Mononuclear cell (primary cell): ENCODE measurements around the gene CCDC57. TPM values are rescaled to one million over a fixed set of nuclear protein-coding genes. Genes with fewer than 3 reads are reported as not detected.
"Not testable (repeated sequence)": the region's sequence is repeated elsewhere in the genome, so short reads cannot be mapped to it uniquely, and the experiment has no call there.

Experiments
- H3K27me3 ChIP-seq: 2 replicates; pipeline ENCODE4 v1.6.0; 2011; ENCODE audit warnings: low read length, control low read depth; ENCODE audit not compliant: insufficient read depth
- H3K4me1 ChIP-seq: 2 replicates; pipeline ENCODE4 v1.5.1; 2011; ENCODE audit warnings: mild to moderate bottlenecking, low read length, control low read depth; ENCODE audit not compliant: insufficient read depth
- H3K4me3 ChIP-seq: 2 replicates; pipeline ENCODE4 v1.5.1; 2011; ENCODE audit warnings: mild to moderate bottlenecking, low read length, moderate library complexity
- H3K9me3 ChIP-seq: 2 replicates; pipeline ENCODE4 v1.5.1; 2011; ENCODE audit warnings: low read depth, mild to moderate bottlenecking, control low read depth, low read length
- total RNA-seq: library from RNA; depleted of rRNA; stranded (reverse); fragments of >200 nt; gene quantifications from one replicate; pipeline ENCODE4 v1.2.3, GENCODE V29; 2012

Gene CCDC57
- total RNA-seq, 1 donor, result 36.6 TPM

DNA sequence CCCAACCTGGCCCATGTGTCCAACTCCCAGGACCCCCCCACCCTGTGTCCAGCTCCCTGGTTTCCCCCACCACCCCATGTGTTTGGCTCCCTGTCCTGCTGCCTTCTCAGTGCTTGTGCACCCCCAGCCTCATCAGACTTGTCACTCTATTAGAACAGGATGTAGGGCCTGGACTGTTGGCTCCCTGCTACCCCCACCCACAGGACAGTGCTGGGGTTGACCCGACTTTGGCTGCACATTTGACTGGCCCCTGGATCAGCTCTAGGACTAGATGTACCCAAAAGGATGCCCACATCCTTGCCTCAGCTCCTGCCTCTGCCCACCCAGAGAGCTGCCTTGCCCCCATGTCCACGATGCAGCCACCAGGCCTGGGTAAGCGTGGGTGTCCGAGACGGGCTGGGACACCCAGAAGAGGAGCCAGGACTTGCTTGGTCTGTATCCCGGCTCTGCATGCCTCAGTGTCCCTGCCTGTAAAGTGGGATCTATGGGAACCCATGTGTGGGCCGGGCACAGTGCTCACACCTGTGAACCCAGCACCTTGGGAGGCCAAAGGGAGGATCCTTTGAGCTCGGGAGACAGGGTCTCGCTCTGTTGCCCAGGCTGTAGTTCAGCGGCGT is 1.5 kb upstream of the CCDC57 start:
- Histone ChIP-seq H3K9me3 (no peaks in the 10 kb centered on the region), H3K27me3 (no peaks in the 10 kb centered on the region), H3K4me1 (peaks cover 74% of the 10 kb centered on the region), H3K4me3 (no peak overlapping the region)

- Histone ChIP-seq H3K4me1 (peaks cover 67% of the 10 kb centered on the region), H3K4me3 (peak overlapping the region; percentile 55), H3K9me3 (no peaks in the 10 kb centered on the region), H3K27me3 (no peaks in the 10 kb centered on the region)
These were observed 789 bp upstream of the CCDC57 start for GRCh38 chr17:82213251-82214011.

DNA sequence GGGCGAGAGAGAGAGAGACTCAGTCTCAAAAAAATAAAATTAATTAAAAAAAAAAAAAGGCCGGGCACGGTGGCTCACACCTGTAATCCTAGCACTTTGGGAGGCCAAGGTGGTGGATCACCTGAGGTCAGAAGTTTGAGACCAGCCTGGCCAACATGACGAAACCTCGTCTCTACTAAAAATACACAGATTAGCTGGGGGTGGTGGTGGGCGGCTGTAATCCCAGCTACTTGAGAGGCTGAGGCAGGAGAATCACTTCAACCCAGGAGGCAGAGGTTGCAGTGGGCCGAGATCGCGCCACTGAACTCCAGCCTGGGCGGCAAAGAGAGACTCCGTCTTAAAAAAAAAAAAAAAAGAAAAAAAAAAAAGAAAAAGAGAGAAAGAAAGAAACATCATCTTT is 2.0 kb downstream of the CCDC57 start:
- not testable (repeated sequence) for H3K27me3 ChIP-seq, H3K9me3 ChIP-seq
- peaks cover 54% of the 10 kb centered on the region for H3K4me1 ChIP-seq

GRCh38 chr17:82205720-82206508 is 6.7 kb downstream of the CCDC57 start:
- H3K4me1 ChIP-seq, result peaks cover 29% of the 10 kb centered on the region
- H3K9me3 ChIP-seq, result no peaks in the 10 kb centered on the region
- H3K4me3 ChIP-seq, result no peak overlapping the region
- H3K27me3 ChIP-seq, result no peaks in the 10 kb centered on the region

More for the DNA sequence above, 2.0 kb downstream of the CCDC57 start:
- not testable (repeated sequence) for H3K4me3 ChIP-seq

GRCh38 chr17:82204831-82205719 is 7.6 kb downstream of the CCDC57 start:
- H3K4me1 ChIP-seq, result peaks cover 35% of the 10 kb centered on the region

GRCh38 chr17:82203920-82204319 is 8.7 kb downstream of the CCDC57 start:
- Histone ChIP-seq H3K4me3 (no peak overlapping the region), H3K27me3 (no peaks in the 10 kb centered on the region), H3K9me3 (no peaks in the 10 kb centered on the region), H3K4me1 (peaks cover 41% of the 10 kb centered on the region)

More at GRCh38 chr17:82204831-82205719, 7.6 kb downstream of the CCDC57 start:
- no peaks in the 10 kb centered on the region for H3K9me3 ChIP-seq
- no peaks in the 10 kb centered on the region for H3K27me3 ChIP-seq
- H3K4me3 ChIP-seq, result no peak overlapping the region

GRCh38 chr17:82202981-82203380 is 9.7 kb downstream of the CCDC57 start:
- peaks cover 45% of the 10 kb centered on the region for H3K4me1 ChIP-seq
- H3K27me3 ChIP-seq, result no peaks in the 10 kb centered on the region
- H3K4me3 ChIP-seq, result no peak overlapping the region
- H3K9me3 ChIP-seq, result no peaks in the 10 kb centered on the region

DNA sequence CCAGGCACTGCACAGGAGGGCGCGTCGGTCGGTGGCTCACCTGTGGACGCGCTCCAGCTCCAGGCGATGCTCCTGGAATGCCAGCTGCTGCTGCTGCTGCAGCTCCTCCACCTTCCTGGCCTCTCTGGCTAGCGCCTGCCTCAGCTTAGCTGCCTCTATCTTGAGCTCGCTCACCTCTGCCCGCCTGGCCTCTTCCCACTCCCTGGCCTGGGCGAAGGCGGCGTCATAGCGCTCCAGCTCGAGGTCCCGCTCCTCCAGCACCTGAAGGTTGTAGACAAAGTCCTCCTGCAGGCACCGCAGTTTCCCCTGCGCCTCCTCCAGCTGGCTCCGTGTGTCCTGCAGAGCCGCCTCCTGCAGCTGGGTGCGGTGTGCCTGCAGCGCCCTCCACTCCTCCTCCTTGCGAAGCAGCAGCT is 11.1 kb downstream of the CCDC57 start:
- peaks cover 41% of the 10 kb centered on the region for H3K4me1 ChIP-seq
- H3K27me3 ChIP-seq, result no peaks in the 10 kb centered on the region
- H3K9me3 ChIP-seq, result no peaks in the 10 kb centered on the region
- no peak overlapping the region for H3K4me3 ChIP-seq

DNA sequence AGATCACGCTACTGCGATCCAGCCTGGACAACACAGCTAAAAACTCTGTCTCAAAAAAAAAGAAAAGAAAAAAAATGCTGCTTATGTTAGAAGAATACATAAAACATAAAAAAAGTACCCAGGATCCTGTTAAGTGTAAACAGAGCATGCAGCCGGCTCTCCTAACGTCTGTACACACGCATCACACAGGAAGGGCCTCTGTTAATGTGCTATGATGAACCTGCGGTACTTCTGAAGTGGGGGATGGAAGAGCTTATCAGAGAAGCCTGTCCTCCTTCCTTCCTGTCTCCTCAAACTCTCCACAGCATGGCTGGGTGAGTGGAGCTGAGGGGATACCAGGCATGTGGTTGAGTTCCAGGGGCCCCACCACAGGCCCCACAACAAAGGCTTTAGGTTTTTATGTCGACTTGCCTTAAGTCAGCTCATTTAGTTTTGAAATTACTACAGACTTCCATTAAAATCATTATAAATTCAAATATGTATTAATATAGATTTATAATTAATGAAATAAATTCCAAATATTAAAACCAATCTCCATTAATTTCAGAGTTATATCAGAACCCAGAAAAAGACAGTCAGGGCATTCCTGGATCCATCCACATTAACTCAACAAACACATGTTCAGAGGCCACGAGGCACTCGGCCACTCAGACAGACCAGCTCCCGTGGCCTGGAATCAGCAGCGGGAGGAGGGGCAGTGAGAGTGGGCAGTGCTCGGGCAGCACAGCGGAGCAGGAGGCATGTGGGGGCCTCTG is 11.7 kb downstream of the CCDC57 start:
- Histone ChIP-seq H3K9me3 (no peaks in the 10 kb centered on the region), H3K4me3 (no peak overlapping the region), H3K27me3 (no peaks in the 10 kb centered on the region), H3K4me1 (peaks cover 35% of the 10 kb centered on the region)

DNA sequence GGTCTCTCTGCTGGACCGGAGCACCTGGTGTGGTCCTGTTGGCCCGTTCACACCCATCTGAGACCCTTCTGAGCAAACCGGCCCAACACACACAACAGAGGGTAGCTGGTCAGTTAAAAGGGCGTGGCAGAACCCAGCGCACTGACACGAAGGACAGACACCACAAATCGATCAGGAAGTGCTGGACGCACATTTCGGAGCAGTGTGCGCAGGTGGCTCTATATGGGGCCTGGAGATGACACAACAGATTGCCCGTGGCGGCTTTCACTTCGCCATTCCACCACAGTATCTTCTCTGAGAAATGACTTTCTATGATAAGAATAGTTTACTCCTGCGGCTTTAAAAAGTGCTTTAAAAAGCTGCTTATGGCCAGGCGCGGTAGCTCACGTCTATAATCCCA is 12.5 kb downstream of the CCDC57 start:
- Histone ChIP-seq H3K4me1 (peaks cover 27% of the 10 kb centered on the region), H3K27me3 (no peaks in the 10 kb centered on the region), H3K9me3 (no peaks in the 10 kb centered on the region), H3K4me3 (no peak overlapping the region)

GRCh38 chr17:82199496-82199895 is 13.1 kb downstream of the CCDC57 start:
- Histone ChIP-seq H3K4me1 (peaks cover 24% of the 10 kb centered on the region), H3K9me3 (no peaks in the 10 kb centered on the region), H3K27me3 (no peaks in the 10 kb centered on the region), H3K4me3 (no peak overlapping the region)

GRCh38 chr17:82198092-82198491 is 14.6 kb downstream of the CCDC57 start:
- Histone ChIP-seq H3K9me3 (no peaks in the 10 kb centered on the region), H3K27me3 (no peaks in the 10 kb centered on the region), H3K4me3 (no peak overlapping the region), H3K4me1 (peaks cover 29% of the 10 kb centered on the region)

DNA sequence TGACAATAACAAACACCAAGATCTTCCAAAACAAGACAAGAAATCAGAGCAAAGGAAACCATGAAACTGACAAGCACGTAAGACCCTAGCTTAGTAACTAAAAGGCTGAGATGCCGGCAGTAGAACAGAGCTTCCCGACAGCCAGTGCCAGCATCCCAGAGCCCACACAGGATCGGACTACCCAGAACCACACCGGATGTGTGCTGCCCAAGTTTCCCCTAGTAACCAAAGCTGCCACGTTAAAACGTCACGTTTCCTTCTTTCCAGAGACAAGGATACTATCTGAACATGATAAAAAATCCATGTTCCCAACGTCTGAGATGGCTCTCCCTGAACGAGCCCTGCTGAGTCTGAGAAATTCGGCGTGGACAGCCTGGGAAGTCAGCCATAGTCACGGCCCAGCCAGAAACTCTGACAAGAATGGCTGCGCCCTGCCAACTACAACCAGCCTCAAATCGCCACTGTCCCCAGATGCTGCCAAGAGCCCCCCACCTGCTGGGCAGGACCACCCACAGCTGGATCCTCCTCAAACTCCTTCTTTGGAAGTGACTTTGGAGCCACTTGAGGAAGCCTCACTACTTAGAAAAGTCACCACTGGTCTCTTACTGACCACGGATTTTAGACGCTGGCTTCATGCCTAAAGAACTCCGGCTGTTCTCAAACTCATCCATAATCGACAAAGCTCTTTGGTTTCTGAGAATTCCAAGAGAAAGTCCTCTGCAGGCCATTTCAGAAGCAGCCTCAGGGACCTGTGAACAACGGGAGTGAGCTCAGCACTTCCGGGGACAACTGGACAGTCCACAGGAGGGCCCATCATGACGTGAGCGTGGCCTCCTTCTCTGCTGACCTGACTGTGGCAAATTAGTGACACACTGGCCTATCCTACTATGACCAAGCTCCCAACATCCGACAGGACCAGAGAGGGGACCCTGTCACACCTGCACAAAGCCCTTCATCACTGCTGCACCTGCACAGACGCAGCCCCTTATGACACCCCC is 16.7 kb downstream of the CCDC57 start:
- Histone ChIP-seq H3K9me3 (no peaks in the 10 kb centered on the region), H3K4me1 (peaks cover 25% of the 10 kb centered on the region), H3K27me3 (no peaks in the 10 kb centered on the region), H3K4me3 (no peak overlapping the region)
